GM10847 (cell line): ENCODE data around the gene DNAJC18.

Experiments used
- POLR2A ChIP-seq: IDR thresholded peaks from 2 replicates; pipeline ENCODE4 v1.6.1; 2011; ENCODE audit not compliant: insufficient read length; ENCODE audit errors: extremely low read depth

DNAJC18 gene

DNA sequence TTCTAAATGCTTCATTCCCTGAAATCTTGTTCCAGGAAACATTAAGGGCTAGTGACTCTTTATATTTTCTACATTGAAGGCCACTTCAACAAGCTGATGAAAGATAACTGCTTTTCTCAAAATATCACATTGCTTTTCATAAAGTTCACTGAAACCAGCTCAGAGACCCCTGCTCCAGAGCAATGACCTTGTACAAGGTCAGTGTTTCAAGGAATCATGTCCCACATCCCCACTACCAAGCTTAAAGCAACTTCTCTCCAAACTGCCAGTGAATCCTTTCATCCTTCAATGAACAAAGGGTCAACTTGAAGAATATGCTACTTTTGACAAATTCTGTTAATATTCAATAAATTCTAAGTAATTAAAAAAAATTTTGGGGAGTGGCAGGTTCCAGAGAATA lies 23.5 kb downstream of the DNAJC18 start:
- no peak for TF ChIP-seq POLR2A

DNA sequence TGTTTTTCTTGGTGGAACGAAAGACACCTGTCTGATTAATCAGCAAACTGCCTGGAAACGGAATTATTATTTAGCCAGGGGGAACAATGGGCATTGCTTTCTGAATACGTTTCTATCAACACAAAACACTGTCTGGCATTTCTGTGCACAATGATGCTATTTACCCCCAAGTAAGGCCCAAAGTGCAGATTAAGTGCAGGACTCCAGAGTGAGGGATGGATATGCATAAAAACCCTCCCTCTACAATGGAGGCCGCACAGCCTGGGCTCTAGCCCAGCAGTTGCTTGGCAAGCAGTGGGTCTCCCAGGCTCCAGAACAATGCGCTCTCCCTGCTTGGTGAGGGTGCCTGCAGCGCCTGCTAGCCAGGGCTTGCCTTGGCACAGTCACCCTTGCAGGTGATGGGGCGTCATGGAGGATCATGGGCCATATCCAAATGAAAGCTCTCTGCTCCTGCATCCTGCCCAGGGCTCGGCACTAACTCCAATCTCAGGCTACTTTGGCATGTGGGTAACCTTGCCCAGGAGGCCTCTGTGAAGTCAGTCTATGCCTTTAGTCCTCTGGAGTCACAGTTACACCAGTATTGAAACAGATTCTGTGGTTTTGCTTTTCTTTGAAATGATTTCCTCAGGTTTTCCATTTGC lies 24.0 kb downstream of the DNAJC18 start:
- no peak for TF ChIP-seq POLR2A

DNA sequence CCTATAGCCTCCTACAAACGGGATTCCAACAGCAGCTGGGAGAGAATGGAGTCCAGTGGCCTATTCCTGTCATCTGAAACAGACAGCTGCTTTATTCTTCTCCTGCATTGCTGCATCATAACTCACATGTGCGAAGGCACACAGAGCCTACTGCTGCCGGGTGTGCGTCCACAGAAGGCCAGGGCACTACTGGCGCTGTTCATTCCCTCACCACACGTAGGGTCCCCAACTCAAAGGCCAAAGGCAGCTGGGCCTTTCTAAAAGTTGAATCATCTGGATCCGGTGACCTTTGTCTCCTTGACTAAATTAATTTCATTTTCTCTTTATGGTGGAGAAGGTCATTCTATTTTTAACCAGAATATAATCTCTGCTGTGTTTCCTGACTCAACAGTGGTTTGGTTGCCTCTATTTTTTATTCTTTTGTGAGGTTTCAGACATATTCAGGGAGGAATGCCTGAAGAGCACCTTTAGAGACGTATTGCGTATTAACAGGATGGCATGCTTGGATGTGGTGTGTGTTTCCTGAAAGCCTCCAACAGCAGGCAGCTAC lies 24.7 kb downstream of the DNAJC18 start:
- no peak for TF ChIP-seq POLR2A

DNA sequence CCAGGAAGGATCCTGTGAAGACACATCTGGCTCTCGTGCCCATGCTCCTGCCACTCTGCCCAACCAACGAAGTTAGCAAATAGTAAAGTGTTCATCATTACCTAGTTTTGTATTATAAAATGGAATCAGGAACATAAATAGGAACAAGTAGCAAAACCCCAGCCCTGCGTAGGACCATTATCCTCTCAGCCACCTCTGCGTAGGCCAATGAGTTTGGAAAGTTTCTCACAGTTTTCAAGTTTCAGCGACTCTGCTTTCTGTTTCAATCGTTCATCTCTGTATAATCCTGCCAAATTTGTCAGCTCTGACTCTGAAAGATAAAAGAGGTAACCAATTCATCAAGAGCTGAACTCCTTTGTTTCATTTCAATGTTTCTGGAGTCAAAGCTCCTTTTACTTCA lies 25.4 kb downstream of the DNAJC18 start:
- no peak for TF ChIP-seq POLR2A

DNA sequence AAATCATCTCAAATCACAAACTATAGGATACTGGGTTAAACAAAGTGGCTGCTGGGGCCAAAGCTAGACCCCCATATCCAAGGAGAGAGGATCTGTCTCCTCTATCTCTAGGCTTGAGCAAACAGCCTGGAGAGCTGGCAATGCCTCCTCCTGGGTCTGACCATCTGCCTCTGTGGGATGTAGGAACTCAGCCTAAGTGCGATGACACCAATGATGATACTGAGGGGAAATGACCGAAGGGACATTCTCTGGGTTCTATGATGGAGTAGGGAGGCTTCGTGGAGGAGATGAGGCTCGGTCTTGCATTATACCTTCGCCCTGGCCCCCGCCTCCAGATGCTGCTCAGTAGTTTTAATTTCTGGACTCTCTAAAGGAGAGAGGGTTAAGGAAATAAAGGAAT lies 26.2 kb downstream of the DNAJC18 start:
- TF ChIP-seq POLR2A: no peak

DNA sequence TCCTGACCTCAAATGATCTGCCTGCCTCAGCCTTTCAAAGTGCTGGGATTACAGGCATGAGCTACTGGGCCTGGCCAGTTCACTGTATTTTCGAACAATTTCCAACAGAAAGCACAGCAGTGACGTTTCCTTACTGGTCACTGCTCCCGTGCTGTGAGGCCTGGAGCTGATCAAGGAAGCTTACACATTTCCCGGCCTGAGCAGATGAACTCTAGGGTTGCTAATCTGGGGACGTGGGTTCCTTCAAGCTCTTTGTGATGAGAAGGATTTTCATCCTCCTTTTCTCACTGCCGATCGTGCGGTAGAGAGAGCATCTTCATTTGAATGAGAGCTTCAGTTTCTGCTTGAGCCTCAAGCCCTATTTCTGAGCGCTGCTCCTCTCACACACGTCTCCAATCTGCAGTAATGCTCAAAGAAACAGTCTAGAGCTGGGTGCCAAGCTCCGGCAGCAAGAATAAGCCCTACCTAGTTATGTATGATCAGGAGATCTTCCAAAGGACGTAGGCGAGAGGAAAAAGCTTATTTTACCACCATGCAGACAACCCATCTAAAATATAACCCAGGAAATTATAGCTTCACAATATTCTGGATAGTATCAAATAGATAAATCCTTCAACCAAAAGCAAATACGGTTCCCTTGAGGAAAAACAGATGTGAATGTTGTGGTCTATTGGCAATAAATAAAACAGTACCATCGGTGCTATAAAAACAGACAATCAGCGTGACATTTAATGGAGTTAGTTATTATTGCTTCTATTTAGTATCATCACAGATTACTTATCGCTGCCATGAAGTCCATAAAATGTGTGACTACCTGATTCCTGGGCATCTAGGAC lies 28.1 kb downstream of the DNAJC18 start:
- TF ChIP-seq POLR2A: no peak

DNA sequence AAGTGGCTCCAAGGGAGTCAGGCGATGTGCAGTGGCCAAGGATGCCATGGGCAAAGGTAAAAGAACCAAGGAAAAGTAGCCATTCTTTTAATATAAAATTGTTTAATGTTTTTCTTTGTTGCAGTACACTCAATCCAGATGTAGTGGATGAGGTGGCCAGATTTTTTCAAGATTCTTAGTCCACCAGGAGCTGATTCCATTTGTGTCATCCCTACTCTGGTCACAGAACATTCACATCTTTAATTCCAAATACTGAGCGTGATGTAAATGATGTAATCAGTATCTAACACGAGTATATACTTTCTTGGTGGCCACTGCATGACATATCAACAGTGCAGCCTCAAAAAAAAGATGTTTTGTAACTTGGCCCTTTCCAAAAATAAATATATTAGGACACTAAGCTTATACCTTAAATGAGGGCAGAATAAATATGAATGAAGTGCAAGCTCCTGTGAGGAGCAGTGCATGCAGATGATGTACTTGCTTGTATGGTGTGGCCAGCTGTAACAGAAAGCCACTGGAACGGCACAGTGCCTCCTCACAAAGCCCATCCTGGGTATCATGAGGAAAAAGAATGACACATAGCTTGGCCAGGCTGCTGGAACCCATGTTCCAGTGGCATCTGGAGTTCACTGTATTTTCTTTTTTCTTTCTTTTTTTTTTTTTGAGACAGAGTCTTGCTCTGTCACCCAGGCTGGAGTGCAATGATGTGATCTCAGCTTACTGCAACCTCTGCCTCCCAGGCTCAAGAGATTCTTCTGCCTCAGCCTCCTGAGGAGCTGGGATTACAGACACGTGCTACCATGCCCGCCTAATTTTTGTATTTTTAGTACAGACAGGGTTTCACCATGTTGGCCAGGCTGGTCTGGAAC lies 29.0 kb downstream of the DNAJC18 start:
- no peak for TF ChIP-seq POLR2A

DNA sequence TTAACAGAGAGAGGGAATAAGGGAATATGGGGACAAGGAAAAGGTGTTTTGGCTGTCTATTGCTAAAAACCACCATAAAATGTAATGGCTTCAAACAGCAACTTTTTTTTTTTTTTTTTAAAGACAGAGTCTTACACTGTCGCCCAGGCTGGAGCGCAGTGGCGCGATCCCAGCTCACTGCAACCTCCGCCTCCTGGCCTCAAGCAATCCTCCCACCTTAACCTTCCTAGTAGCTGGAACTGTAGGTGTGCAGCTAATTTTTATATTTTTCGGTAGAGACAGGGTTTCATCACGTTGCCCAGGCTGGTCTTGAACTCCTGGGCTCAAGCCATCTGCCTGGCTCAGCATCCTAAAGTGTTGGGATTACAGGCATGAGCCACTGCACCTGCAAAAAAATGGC lies 31.1 kb downstream of the DNAJC18 start:
- TF ChIP-seq POLR2A: no peak

DNA sequence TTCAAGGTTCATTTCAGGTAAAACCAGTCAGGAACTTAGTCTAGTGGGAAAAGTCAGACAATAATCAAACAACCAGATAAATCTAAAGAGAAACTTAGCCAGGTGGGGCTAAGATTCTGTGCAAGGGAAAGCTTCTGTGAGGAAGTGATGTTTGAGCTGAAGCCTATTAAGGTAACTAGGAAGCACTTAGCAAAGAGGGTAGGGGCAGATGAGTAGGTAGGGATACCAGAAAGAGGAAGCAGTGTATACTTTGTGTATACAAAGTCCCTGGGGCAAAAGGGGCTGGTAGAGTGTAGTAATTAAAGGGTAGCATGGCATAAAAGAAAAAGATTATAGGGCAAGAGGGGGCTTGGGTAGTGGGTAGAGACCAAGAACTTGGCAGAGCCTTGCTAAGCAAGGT lies 31.8 kb downstream of the DNAJC18 start:
- no peak for TF ChIP-seq POLR2A

DNA sequence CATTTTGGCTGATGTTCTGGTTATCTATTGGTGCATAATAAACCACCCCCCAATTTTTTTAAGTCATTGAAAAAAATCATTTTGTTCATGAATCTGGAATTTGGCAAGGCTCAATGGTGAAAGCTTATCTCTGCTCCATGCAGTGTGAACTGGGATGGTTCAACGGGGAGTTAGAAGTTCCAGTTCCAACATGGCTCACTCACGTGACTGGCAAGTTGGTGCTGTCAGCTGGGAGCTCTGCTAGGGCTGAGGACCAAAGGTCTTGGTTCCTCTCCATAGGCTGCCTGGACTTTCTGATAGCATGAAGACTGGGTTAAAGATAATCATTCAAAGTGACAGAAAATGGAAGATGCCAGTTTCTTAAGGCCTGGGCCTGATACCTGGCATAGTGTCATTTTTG lies 32.4 kb downstream of the DNAJC18 start:
- TF ChIP-seq POLR2A: no peak

DNA sequence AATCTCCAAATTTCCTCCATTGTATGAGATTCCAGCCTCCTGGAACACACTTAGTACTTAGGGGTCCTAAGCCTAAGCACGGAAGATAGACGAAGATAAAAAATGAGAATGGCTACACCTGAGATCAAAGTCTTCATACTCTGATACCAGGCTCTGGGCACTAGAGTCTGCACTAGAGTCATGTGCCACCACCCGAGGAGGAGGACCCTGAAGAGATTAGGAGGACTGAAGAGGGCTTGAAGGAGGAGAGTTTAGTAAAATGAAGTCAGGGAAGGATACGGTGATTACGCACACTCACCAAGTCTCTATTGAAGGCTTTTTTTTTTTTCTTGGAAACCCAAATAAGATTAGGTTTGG lies 34.9 kb downstream of the DNAJC18 start:
- no peak for TF ChIP-seq POLR2A

DNA sequence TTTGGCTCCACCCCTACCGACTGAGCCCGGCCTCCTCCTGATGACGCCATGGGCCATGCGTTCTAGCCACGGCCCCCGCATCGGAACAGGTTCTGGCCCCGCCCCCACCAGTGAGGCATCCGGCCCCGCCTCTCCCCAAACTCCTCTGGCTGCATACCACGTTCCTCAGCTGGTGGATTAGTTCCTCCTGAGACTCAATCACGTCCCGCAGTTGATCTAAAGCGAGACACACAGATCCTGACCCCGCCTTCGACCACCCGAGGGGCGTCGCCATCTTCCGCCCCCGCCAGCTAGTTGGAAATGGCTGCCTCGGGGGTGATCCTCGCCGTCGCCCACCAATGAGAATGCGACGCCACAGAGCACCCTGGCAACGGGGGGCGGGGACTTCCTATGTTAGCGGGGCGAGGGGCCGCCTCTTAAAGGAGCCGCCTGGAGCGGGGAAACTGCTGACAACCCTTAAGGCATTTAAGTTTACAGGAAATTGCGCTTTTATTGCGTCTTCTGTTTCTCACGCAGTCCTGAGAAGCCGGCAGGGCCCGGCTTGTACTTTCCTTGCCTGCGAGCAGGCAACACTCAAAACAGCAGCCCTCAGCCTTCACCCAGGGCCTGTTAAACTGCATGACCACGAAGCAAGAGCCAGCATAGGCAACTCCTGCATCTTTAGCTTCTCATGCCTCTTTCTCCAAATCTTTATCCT lies 35.4 kb downstream of the DNAJC18 start, which contains the start of gene SPATA24:
Gene SPATA24 (minus strand): TSS at position 303 of the 697 bp plus-strand sequence. CDS start 29 bp downstream, at position 274.
- no peak for TF ChIP-seq POLR2A

DNA sequence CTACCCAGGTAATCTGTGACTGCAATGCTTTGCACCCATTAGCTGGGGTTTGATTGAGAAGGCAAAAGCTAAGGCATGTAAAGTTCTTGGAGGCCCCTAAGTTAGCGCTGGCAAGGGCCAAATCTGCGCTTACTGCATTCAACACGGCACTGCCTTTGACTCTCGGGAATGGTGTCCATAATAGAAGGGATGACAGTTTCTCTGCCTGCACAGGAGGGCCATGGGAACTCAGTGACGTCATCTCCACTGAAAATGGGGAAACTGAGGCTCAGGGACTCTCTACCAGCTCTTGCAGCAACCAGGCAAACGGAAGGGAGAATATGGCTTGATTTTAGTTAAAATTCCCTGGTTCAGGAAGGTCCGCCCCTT lies 35.9 kb downstream of the DNAJC18 start:
- TF ChIP-seq POLR2A: no peak

DNA sequence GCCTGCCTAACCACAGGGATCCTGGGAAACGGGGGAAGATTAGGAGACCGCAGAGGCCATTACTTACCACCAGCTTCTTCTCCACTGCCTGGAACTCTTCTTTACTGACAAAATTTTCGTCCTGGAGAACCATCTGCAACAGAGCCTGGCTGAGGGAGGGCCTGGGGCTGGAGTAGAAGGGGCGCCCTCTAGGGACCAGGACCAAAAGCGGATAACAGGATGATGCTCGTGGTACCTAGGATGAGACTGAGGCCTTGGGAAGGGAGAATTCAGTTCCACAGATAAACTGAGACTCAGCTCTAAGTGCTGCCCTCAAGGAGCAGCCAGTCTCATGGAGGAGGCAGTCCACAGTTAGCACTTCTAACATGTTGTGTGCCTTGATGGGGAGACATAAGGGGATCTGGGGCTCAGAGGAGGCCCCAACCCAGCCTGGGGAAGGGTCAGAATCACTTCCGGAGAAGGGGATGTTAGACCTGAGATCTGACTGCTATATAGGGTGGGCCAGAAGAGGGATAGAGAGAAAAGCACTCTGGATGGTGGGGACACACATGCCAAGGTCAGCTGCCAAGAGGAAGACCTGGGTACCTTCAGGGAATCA lies 36.7 kb downstream of the DNAJC18 start:
- TF ChIP-seq POLR2A: no peak

DNA sequence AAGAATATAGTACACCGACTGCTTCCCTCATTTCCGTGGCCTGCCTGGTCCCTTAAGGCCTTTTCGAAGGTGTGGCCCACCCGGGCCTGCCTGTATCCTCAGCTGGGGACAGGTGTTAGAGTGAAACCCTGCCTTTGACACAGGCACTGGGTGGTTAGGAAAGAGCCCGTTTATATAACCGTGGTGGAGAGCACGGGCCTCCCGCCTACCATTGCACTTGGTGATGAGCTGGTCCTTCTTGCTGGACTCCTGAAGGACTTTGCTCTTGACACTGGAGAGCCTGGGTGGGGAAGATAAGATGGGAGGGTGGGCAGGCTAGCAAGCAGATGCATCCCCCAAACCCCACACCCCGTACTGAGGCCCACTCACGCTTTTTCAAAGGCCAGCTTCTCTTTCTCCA lies 37.8 kb downstream of the DNAJC18 start:
- TF ChIP-seq POLR2A: no peak

DNA sequence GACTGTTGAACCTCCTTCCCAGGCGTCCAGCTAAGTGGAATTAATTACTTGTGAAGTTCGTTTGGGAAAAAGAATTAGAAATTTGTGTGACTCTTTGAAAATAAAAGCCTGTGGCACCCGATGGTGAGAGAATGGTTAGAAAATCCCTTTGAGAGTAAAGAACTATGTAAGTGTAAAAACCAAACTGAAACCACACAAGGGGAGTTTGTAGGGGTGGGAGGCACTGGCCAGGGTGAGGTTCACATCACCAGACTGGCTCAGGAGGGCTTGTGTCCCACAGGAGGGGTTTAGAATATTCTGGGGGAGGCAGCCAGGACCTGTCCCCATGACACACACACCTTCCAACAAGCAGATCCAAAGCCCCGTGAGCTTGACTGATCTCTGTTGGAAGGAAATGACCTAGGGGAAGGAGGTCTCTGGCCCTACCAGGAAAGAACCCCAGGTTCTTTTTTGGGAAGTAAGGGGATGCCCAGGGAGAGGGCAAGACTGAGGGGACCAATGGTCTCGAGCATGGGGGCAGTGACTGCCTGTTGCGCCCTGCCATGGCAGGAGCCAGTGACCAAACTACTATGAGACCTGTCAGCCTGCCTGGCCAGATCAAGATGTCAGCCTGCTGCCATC lies 39.7 kb downstream of the DNAJC18 start:
- TF ChIP-seq POLR2A: no peak
